ENCODE results near the gene PAF1. TPM values are rescaled to one million over a fixed set of nuclear protein-coding genes. Genes with fewer than 3 reads are reported as not detected.

PAF1 gene
- total RNA-seq, 1 experiment from 2014 or later, result 38.0 TPM

GRCh38 chr19:39356073-39356472 lies 34.8 kb downstream of the PAF1 start:
- Histone ChIP-seq H3K79me1 (ENCODE audit: insufficient read depth, low read depth, low read length, poor library complexity, severe bottlenecking) (no peaks in the 10 kb centered on the region), H3K9ac (ENCODE audit: extremely low read depth, insufficient read length, low read length) (no peak overlapping the region), H4K8ac (replicated peaks; ENCODE audit: insufficient read length, low read depth, low read length) (no peak overlapping the region), H2AK5ac (ENCODE audit: insufficient read length, low read length) (no peak overlapping the region), H2BK20ac (ENCODE audit: low read depth, low read length, poor library complexity, severe bottlenecking) (no peak overlapping the region), H4K20me1 (ENCODE audit: control insufficient read depth, insufficient read depth, insufficient read length) (no peaks in the 10 kb centered on the region), H3K23ac (ENCODE audit: insufficient read length, low read depth, low read length) (no peak overlapping the region), H2AFZ (ENCODE audit: low read length) (no peak overlapping the region), H4K91ac (ENCODE audit: insufficient read length, low read depth, low read length) (no peak overlapping the region), H2BK120ac (ENCODE audit: low read depth, low read length, poor library complexity, severe bottlenecking) (no peak overlapping the region), H3T11ph (ENCODE audit: low read length) (no peak overlapping the region), H3K4me2 (ENCODE audit: insufficient read depth, insufficient read length, low read length) (no peak overlapping the region), H3K79me2 (ENCODE audit: insufficient read depth, low read length) (no peaks in the 10 kb centered on the region), H3K27ac (ENCODE audit: insufficient read length, low read depth, low read length) (no peak overlapping the region), H2BK12ac (ENCODE audit: insufficient read length, low read depth, low read length) (no peak overlapping the region), H3K18ac (ENCODE audit: insufficient read length, low read depth, low read length) (no peak overlapping the region), H3K27me3 (ENCODE audit: insufficient read depth, low read length) (no peaks in the 10 kb centered on the region; the same call in 1 of the 2 replicates), H3K4ac (ENCODE audit: low read depth, low read length) (no peak overlapping the region), H3K23me2 (ENCODE audit: insufficient read length, low read depth, low read length, poor library complexity, severe bottlenecking) (no peaks in the 10 kb centered on the region), H3K14ac (ENCODE audit: insufficient read depth, low read length) (no peak overlapping the region), H3K56ac (ENCODE audit: insufficient read length, low read depth, low read length) (no peak overlapping the region), H2BK5ac (ENCODE audit: insufficient read length, low read length) (no peak overlapping the region), H2BK15ac (ENCODE audit: low read depth, low read length) (no peak overlapping the region), H4K5ac (ENCODE audit: insufficient read length, low read depth, low read length) (no peak overlapping the region), H3K9me3 (ENCODE audit: control insufficient read depth, low read depth, low read length) (no peaks in the 10 kb centered on the region), H3K4me1 (ENCODE audit: insufficient read depth, low read length) (no peaks in the 10 kb centered on the region)
- peaks cover 46 to 80% (median 79%) of the 10 kb centered on the region in 3 experiments for H3K36me3 Mint-ChIP-seq (ENCODE audit: insufficient read depth in 1 of 3, low read depth in 3 of 3)
- H3K27ac Mint-ChIP-seq, result no peak overlapping the region
- no peaks in the 10 kb centered on the region; the same call in 1 of the 2 replicates for H3K27me3 Mint-ChIP-seq (ENCODE audit: low read depth)
- no peaks in the 10 kb centered on the region for H3K9me3 Mint-ChIP-seq
- no peak for DNase-seq
- no peak for TF ChIP-seq CTCF (conservative IDR thresholded peaks at IDR 0.05)
- no peak overlapping the region for H3K4me3 Mint-ChIP-seq
- no peaks in the 10 kb centered on the region for H3K4me1 Mint-ChIP-seq
- WGBS (ENCODE audit: extremely low coverage, insufficient read length, low lambda C conversion rate), result no CpG with 5 or more reads among the region's 3 CpGs
